ENCODE data around the gene CNTRL. TPM values are rescaled to one million over a fixed set of nuclear protein-coding genes. Genes with fewer than 3 reads are reported as not detected.

The CNTRL gene
- total and polyA plus RNA-seq, 2 of the 8 experiments (the other 6 are each of a cell fraction or from before 2014, with no cell fraction given), result 5.1 to 13.9 TPM

- TF ChIP-seq CHD7 (IDR thresholded peaks at IDR 0.05; ENCODE audit: insufficient replicate concordance, low read length), result no peak
- no peak for TF ChIP-seq JUND (IDR thresholded peaks at IDR 0.05; ENCODE audit: low read length)
- no peak for TF ChIP-seq ASH2L (IDR thresholded peaks at IDR 0.05; ENCODE audit: low read length)
- TF ChIP-seq TAF1 (IDR thresholded peaks at IDR 0.05; ENCODE audit: low read depth, low read length), result no peak
These were observed 129.9 kb downstream of the CNTRL start (continued) for GRCh38 chr9:121204611-121205010.
